Thyroid gland (tissue), 4 donors: Measurements from ENCODE around the gene ARL6IP6. TPM values are rescaled to one million over a fixed set of nuclear protein-coding genes. Genes with fewer than 3 reads are reported as not detected.

Experiments
- DNase-seq, 2 donors: peaks; one replicate each; pipeline ENCODE4 v3.0.0-alpha.2; 2019
- H3K27ac ChIP-seq, 3 donors: fragments of 200-600 bp; sonication (generic); 1 replicate in 2 of 3; 2 replicates in 1 of 3; pipeline ENCODE4 v1.5.1; 2016 to 2019; ENCODE audit warnings: mild to moderate bottlenecking in 1 of 3, moderate library complexity in 1 of 3
- H3K27me3 ChIP-seq: fragments of 200-600 bp; sonication (generic); one replicate; pipeline ENCODE4 v1.5.1; 2019
- H3K36me3 ChIP-seq, 2 donors: fragments of 200-600 bp; sonication (generic); one replicate each; pipeline ENCODE4 v1.5.1; 2016 to 2019
- H3K4me1 ChIP-seq, 2 donors: fragments of 200-600 bp; sonication (generic); one replicate each; pipeline ENCODE4 v1.5.1; 2017 to 2019
- H3K4me3 ChIP-seq, 3 donors: fragments of 200-600 bp; sonication (generic); replicated peaks in 1 of 3; 1 replicate in 2 of 3; 2 replicates in 1 of 3; pipeline ENCODE4 v1.5.1; 2016; ENCODE audit warnings: mild to moderate bottlenecking in 1 of 3
- H3K9me3 ChIP-seq: fragments of 200-600 bp; sonication (generic); one replicate; pipeline ENCODE4 v1.5.1; 2017
- CTCF ChIP-seq, 6 experiments: fragments of 200-600 bp in 3 of 6; fragments of 450-650 bp in 3 of 6; sonication (generic) in 3 of 6; IDR thresholded peaks; one replicate each; pipeline ENCODE4 v1.5.1; 2016 to 2019; ENCODE audit warnings: antibody characterized with exemption in 6 of 6, mild to moderate bottlenecking in 2 of 6, inconsistent platforms in 1 of 6, moderate library complexity in 1 of 6
- POLR2A ChIP-seq, 2 donors: fragments of 450-650 bp; IDR thresholded peaks; one replicate each; pipeline ENCODE4 v1.6.1; 2017; ENCODE audit warnings: antibody characterized with exemption in 2 of 2, mild to moderate bottlenecking in 2 of 2, moderate library complexity in 1 of 2
- WGBS, 2 donors: methylation state at CpG; one replicate each; pipeline ENCODE4 v1.1.5; 2017; 5-methylcytosine and 5-hydroxymethylcytosine counted together
- intact Hi-C: fragments of 100-400 bp; cut with DNase I; formaldehyde crosslinking; loops from one replicate; pipeline ENCODE4 v1.15.1; 2023
- total RNA-seq, 4 donors: library from RNA; depleted of rRNA; stranded (reverse); fragments of >200 nt; gene quantifications; one replicate each; pipeline ENCODE4 v1.2.3, GENCODE V29; 2016

Gene ARL6IP6
- total RNA-seq, 4 donors from 2014 or later: 12.4 to 19.9 (median 14.0) TPM

- Histone ChIP-seq H3K4me3 (no peak overlapping the region), H3K27me3 (no peaks in the 10 kb centered on the region), H3K27ac (no peak overlapping the region), H3K9me3 (no peaks in the 10 kb centered on the region), H3K36me3 (peaks cover 6 to 14% of the 10 kb centered on the region in 2 donors), H3K4me1 (no peaks in the 10 kb centered on the region)
- intact Hi-C loops: no loop called here
- no peak for DNase-seq
- no peak for TF ChIP-seq POLR2A (IDR thresholded peaks at IDR 0.05)
- no peak for TF ChIP-seq CTCF (IDR thresholded peaks at IDR 0.05)
These were observed 35.0 kb upstream of the ARL6IP6 start for GRCh38 chr2:152683400-152683799.

- no peak for DNase-seq
- H3K27ac ChIP-seq: no peak overlapping the region
- intact Hi-C loops: no loop called here
- H3K4me1 ChIP-seq: no peaks in the 10 kb centered on the region
- no peaks in the 10 kb centered on the region for H3K9me3 ChIP-seq
- no peaks in the 10 kb centered on the region for H3K36me3 ChIP-seq
- no peak overlapping the region for H3K4me3 ChIP-seq
- TF ChIP-seq POLR2A (IDR thresholded peaks at IDR 0.05): no peak
- TF ChIP-seq CTCF (IDR thresholded peaks at IDR 0.05): no peak
- H3K27me3 ChIP-seq: no peaks in the 10 kb centered on the region
These were observed 32.1 kb upstream of the ARL6IP6 start for GRCh38 chr2:152686321-152686720.

DNA sequence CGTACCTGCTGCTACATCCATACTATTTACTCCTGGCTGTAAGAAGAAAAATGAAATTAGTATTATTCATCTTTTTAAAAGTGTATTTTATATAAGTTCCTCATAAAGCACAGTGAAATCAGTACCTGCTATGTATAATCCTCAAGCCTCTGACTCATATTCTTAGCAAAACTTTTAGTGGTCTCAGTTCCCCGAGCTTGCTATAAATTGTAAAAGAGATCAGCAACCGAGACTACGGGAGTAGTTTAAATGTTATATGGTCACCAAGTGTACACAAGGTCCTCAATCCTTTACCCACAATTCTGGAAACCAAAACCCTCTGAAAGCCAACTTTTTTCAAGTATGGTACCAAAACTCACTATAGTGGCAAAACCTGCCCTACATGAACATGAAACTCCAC, 25.4 kb upstream of the ARL6IP6 start:
- Histone ChIP-seq H3K27ac (no peak overlapping the region), H3K4me1 (no peaks in the 10 kb centered on the region), H3K9me3 (no peaks in the 10 kb centered on the region), H3K27me3 (no peaks in the 10 kb centered on the region), H3K4me3 (no peak overlapping the region), H3K36me3 (no peaks in the 10 kb centered on the region)
- no peak for DNase-seq
- no peak for TF ChIP-seq CTCF (IDR thresholded peaks at IDR 0.05)
- TF ChIP-seq POLR2A (IDR thresholded peaks at IDR 0.05): no peak
- intact Hi-C loops: no loop called here
- WGBS, 2 donors: 87 to 91% methylated on average over 4 of the region's 4 CpGs

DNA sequence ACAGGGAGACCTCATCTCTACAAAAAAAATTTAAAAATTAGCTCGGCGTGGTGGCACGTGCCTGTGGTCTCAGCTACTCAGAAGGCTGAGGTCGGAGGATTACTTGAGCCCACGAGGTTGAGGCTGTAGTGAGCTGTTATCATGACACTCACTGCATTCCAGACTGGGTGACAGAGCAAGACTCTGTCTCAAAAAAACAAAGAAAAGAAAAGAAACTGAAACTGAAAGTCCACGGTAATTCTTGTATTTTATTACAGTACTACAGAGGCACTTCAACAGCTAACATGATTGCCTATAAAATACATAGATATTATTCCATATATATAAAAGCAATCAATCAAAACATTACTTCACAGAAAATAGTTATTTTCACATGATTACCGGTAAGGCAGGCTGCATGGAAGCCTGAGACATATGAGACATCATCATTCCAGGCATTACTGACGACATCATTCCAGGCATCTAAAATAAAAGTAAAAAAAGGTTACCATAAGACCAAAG, 24.2 kb upstream of the ARL6IP6 start:
- DNase-seq: no peak
- H3K36me3 ChIP-seq: no peaks in the 10 kb centered on the region
- H3K4me3 ChIP-seq: no peak overlapping the region
- H3K4me1 ChIP-seq: no peaks in the 10 kb centered on the region
- WGBS, 2 donors: 68 to 73% methylated on average over 8 of the region's 8 CpGs
- intact Hi-C loops: no loop called here
- no peaks in the 10 kb centered on the region for H3K9me3 ChIP-seq
- TF ChIP-seq CTCF (IDR thresholded peaks at IDR 0.05) (no peak), POLR2A (IDR thresholded peaks at IDR 0.05) (no peak)
- no peaks in the 10 kb centered on the region for H3K27me3 ChIP-seq
- H3K27ac ChIP-seq: peak overlapping the region in 1 of 3 donors; percentile 8

DNA sequence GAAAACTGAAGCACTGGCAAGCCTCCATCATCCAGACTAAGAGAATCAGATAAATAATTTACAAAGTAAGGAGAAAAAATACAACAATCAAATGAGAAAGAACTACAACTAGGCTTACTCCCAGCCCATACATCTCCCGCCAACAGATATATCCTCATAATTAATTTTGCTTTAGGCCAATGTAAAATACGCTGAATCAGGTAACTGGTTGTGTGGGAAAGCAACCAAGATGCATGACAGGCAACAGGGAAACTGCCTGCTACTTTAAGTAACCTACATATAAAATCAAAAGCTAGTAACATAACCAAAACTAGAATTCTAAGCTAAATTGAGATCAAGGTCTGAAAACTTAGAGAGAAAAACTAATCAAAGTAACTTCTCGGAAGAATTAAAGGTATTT, 22.7 kb upstream of the ARL6IP6 start:
- intact Hi-C loops: no loop called here
- no peak overlapping the region for H3K27ac ChIP-seq
- H3K9me3 ChIP-seq: no peaks in the 10 kb centered on the region
- TF ChIP-seq POLR2A (IDR thresholded peaks at IDR 0.05) (no peak), CTCF (IDR thresholded peaks at IDR 0.05) (no peak)
- H3K4me3 ChIP-seq: no peak overlapping the region
- 96 to 98% methylated on average over 3 of the region's 3 CpGs for WGBS, 2 donors
- H3K27me3 ChIP-seq: no peaks in the 10 kb centered on the region
- DNase-seq: no peak
- no peaks in the 10 kb centered on the region for H3K4me1 ChIP-seq
- no peaks in the 10 kb centered on the region for H3K36me3 ChIP-seq
